Mucosa of descending colon (tissue), 3 donors: ENCODE measurements around the gene FAM156B. TPM values are rescaled to one million over a fixed set of nuclear protein-coding genes. Genes with fewer than 3 reads are reported as not detected.
"Not testable (repeated sequence)": the region's sequence is repeated elsewhere in the genome, so short reads cannot be mapped to it uniquely, and the experiment has no call there.

Source experiments
- ATAC-seq: fragments of 200-7000 bp; cut with Tn5 transposase; one replicate; pipeline ENCODE4 v1.9.1; 2020; ENCODE audit warnings: mild to moderate bottlenecking, moderate library complexity
- DNase-seq, 3 donors: peaks; one replicate each; pipeline ENCODE4 v3.0.0-alpha.2; 2020
- H3K36me3 ChIP-seq: fragments of 200-600 bp; one replicate; pipeline ENCODE4 v1.8.0; 2021; ENCODE audit warnings: low read depth, mild to moderate bottlenecking
- H3K4me1 ChIP-seq: fragments of 200-600 bp; one replicate; pipeline ENCODE4 v1.8.0; 2021; ENCODE audit warnings: low read depth, mild to moderate bottlenecking
- H3K4me3 ChIP-seq: fragments of 200-600 bp; one replicate; pipeline ENCODE4 v1.8.0; 2021; ENCODE audit warnings: mild to moderate bottlenecking
- H3K9me3 ChIP-seq: fragments of 200-600 bp; one replicate; pipeline ENCODE4 v1.8.0; 2021; ENCODE audit warnings: mild to moderate bottlenecking
- CTCF ChIP-seq: fragments of 200-600 bp; IDR thresholded peaks from one replicate; pipeline ENCODE4 v1.8.0; 2022; ENCODE audit warnings: antibody characterized with exemption, mild to moderate bottlenecking
- intact Hi-C, 2 donors: fragments of 100-400 bp; cut with DNase I in 1 of 2; cut with micrococcal nuclease in 1 of 2; formaldehyde crosslinking; loops; one replicate each; pipeline versions ENCODE4 v1.11.0 to v1.11.1; 2022; cut with DNase I, micrococcal nuclease
- total RNA-seq, 3 donors: library from RNA; stranded (reverse); fragmentation: NEBNext Ultra II Directional in 2 of 3; extraction: Animal tissue kit (Norgen Biotek cat#: 25700) in 2 of 3; gene quantifications; one replicate each; pipeline versions ENCODE4 v1.2.1 to v1.2.4, GENCODE V29; 2021 to 2023
- donor health status: DM: no; HTN: no; CAD: no; lungs with moderate emphysema.
- donor health status: DM: no; HTN: no; CAD: no.
- donor health status: DM: no; HTN: yes; CAD: no.

The FAM156B gene
- total RNA-seq, 3 donors from 2014 or later, result 11.7 to 17.0 (median 15.6) TPM

GRCh38 chrX:52913681-52914080 lies 16.6 kb downstream of the FAM156B start:
- H3K9me3 ChIP-seq, ATAC-seq, DNase-seq, intact Hi-C loops, H3K36me3 ChIP-seq, H3K4me3 ChIP-seq, H3K4me1 ChIP-seq: not testable (repeated sequence)

GRCh38 chrX:52914704-52915103 lies 17.6 kb downstream of the FAM156B start:
- H3K4me3 ChIP-seq, ATAC-seq, intact Hi-C loops, DNase-seq, H3K36me3 ChIP-seq, H3K9me3 ChIP-seq, H3K4me1 ChIP-seq: not testable (repeated sequence)

- Histone ChIP-seq H3K9me3 (no peaks in the 10 kb centered on the region), H3K36me3 (no peaks in the 10 kb centered on the region), H3K4me3 (no peak overlapping the region), H3K4me1 (no peaks in the 10 kb centered on the region)
- ATAC-seq, result no peak
- DNase-seq, result peak in 1 of 3 donors; percentile 39
- TF ChIP-seq CTCF, result no peak
- intact Hi-C loops, result no loop called here
Measured at GRCh38 chrX:52923781-52924241, 26.7 kb downstream of the FAM156B start.

- DNase-seq, H3K9me3 ChIP-seq, intact Hi-C loops, H3K4me1 ChIP-seq, H3K4me3 ChIP-seq, ATAC-seq, H3K36me3 ChIP-seq: not testable (repeated sequence)
Measured at GRCh38 chrX:52930214-52930613, 33.1 kb downstream of the FAM156B start.

GRCh38 chrX:52933213-52933612 lies 36.1 kb downstream of the FAM156B start:
- no peaks in the 10 kb centered on the region for H3K36me3 ChIP-seq
- no peak for ATAC-seq
- no peak for DNase-seq
- no peaks in the 10 kb centered on the region for H3K4me1 ChIP-seq
- intact Hi-C loops, result no loop called here
- H3K9me3 ChIP-seq, result no peaks in the 10 kb centered on the region
- no peak overlapping the region for H3K4me3 ChIP-seq
- no peak for TF ChIP-seq CTCF

GRCh38 chrX:52933976-52934703 lies 37.0 kb downstream of the FAM156B start:
- H3K4me3 ChIP-seq, result no peak overlapping the region
- TF ChIP-seq CTCF, result no peak
- intact Hi-C loops, result no loop called here
- H3K9me3 ChIP-seq, result no peaks in the 10 kb centered on the region
- H3K4me1 ChIP-seq, result no peaks in the 10 kb centered on the region
- no peak for ATAC-seq
- no peaks in the 10 kb centered on the region for H3K36me3 ChIP-seq
- DNase-seq, result no peak

GRCh38 chrX:52934704-52935469 lies 37.8 kb downstream of the FAM156B start:
- peak; percentile 46 for TF ChIP-seq CTCF
- H3K4me1 ChIP-seq, result no peaks in the 10 kb centered on the region
- H3K36me3 ChIP-seq, result no peaks in the 10 kb centered on the region
- DNase-seq (peak; percentile 92 to 97 (median 93)), ATAC-seq (peak; percentile 97)
- H3K9me3 ChIP-seq, result no peaks in the 10 kb centered on the region
- peak overlapping the region; percentile 30 for H3K4me3 ChIP-seq
- intact Hi-C loops, result no loop called here

GRCh38 chrX:52935470-52935784 lies 38.3 kb downstream of the FAM156B start:
- peak; percentile 23 for ATAC-seq
- H3K4me1 ChIP-seq, H3K9me3 ChIP-seq, DNase-seq, H3K36me3 ChIP-seq, intact Hi-C loops: not testable (repeated sequence)
- H3K4me3 ChIP-seq, result peak overlapping the region; percentile 30

GRCh38 chrX:52940704-52941103 lies 43.6 kb downstream of the FAM156B start:
- H3K9me3 ChIP-seq, ATAC-seq, DNase-seq, H3K4me1 ChIP-seq, H3K4me3 ChIP-seq, intact Hi-C loops, H3K36me3 ChIP-seq: not testable (repeated sequence)

- H3K36me3 ChIP-seq, H3K4me3 ChIP-seq, intact Hi-C loops, DNase-seq, H3K4me1 ChIP-seq, ATAC-seq, H3K9me3 ChIP-seq: not testable (repeated sequence)
Measured at GRCh38 chrX:52941728-52942127, 44.6 kb downstream of the FAM156B start.
